Measurements from ENCODE around the gene KDF1.

The KDF1 gene

DNA sequence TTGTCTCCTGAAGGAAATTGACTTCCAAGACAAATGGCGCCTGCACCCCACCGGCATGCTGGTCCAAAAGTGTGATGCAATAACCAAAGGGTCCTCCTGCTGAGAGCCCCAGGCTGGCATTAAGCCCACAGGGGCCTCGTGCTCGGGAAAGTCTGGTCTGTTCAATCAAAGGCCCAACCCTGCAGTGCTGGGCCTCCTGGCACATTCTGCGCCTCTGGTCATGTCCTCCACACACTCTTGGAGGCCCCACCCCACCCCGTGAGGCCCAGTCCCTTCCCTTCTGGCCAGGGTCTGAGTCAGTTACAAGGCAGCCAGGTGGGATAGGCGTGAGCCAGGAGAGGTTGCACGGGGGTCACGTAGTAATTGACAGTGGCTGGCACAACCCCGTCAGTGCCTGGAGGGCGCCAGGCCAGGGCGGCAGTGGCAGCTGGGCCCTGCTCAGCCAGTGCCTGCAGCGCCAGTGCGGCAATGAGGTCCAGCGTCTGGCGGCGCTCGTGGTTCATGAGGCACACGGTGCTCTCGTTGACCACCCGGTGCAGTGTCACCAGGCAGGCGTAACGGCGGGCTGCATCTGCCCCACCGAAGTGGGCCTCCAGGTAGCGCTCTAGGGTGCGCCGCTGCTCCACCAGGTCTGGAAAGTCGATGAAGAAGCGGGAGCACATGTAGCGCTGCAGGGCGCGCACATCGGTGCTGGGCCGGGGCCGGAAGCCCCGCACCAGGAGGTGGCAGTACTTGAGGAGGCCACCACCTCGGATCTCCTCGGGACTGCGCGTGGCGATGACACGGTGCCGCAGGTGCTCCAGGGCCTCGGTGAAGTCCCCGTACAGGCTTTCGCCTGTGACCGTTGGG, 45.6 kb upstream of the KDF1 start:
- DNase-seq (ENCODE audit: extremely low read depth, insufficient read length) = no peak
- H3K4me3 ChIP-seq (replicated peaks; ENCODE audit: low read depth, low read length) = no peak overlapping the region
- no peak for TF ChIP-seq CTCF (IDR thresholded peaks at IDR 0.05; ENCODE audit: insufficient read depth, low read length, poor library complexity, severe bottlenecking)
- no peaks in the 10 kb centered on the region; the same call in 1 of the 2 replicates for H3K27me3 ChIP-seq (replicated peaks; ENCODE audit: control insufficient read depth, insufficient read depth, low read length)
- H3K36me3 ChIP-seq (ENCODE audit: control insufficient read depth, insufficient read depth, low read length) = no peaks in the 10 kb centered on the region

DNA sequence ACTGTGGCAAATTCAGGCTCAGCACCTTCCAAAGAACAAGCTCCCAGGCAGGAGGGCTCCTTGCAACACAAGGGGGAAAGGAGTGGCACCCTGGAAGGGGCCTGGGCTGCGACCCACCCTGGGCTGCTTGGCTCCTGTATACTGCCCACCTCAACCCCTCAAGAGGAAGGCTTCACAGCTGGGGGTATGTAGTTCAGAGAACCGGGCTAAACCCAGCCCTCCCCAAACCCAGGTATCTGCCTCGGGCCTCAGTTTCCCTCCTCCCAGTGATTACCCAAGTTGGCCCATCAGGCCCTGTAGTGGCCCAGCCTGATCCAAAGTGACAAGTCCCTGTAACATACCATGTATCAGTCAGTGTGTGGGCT, 44.9 kb upstream of the KDF1 start:
- no peaks in the 10 kb centered on the region for H3K36me3 ChIP-seq (ENCODE audit: control insufficient read depth, insufficient read depth, low read length)
- TF ChIP-seq CTCF (IDR thresholded peaks at IDR 0.05; ENCODE audit: insufficient read depth, low read length, poor library complexity, severe bottlenecking) = no peak
- no peaks in the 10 kb centered on the region for H3K27me3 ChIP-seq (replicated peaks; ENCODE audit: control insufficient read depth, insufficient read depth, low read length)
- no peak overlapping the region for H3K4me3 ChIP-seq (replicated peaks; ENCODE audit: low read depth, low read length)
- DNase-seq (ENCODE audit: extremely low read depth, insufficient read length) = no peak

- no peak for DNase-seq (ENCODE audit: extremely low read depth, insufficient read length)
- Histone ChIP-seq H3K36me3 (ENCODE audit: control insufficient read depth, insufficient read depth, low read length) (no peaks in the 10 kb centered on the region), H3K27me3 (replicated peaks; ENCODE audit: control insufficient read depth, insufficient read depth, low read length) (no peaks in the 10 kb centered on the region), H3K4me3 (replicated peaks; ENCODE audit: low read depth, low read length) (no peak overlapping the region)
- no peak for TF ChIP-seq CTCF (IDR thresholded peaks at IDR 0.05; ENCODE audit: insufficient read depth, low read length, poor library complexity, severe bottlenecking)
These were observed 44.4 kb upstream of the KDF1 start for GRCh38 chr1:27004471-27005165.

GRCh38 chr1:27003745-27004470, 43.6 kb upstream of the KDF1 start:
- no peaks in the 10 kb centered on the region for H3K36me3 ChIP-seq (ENCODE audit: control insufficient read depth, insufficient read depth, low read length)
- H3K4me3 ChIP-seq (replicated peaks; ENCODE audit: low read depth, low read length) = no peak overlapping the region
- TF ChIP-seq CTCF (IDR thresholded peaks at IDR 0.05; ENCODE audit: insufficient read depth, low read length, poor library complexity, severe bottlenecking) = no peak
- DNase-seq (ENCODE audit: extremely low read depth, insufficient read length) = no peak
- no peaks in the 10 kb centered on the region for H3K27me3 ChIP-seq (replicated peaks; ENCODE audit: control insufficient read depth, insufficient read depth, low read length)

- no peaks in the 10 kb centered on the region for H3K27me3 ChIP-seq (replicated peaks; ENCODE audit: control insufficient read depth, insufficient read depth, low read length)
- peak; percentile 44 for DNase-seq (ENCODE audit: extremely low read depth, insufficient read length)
- no peaks in the 10 kb centered on the region for H3K36me3 ChIP-seq (ENCODE audit: control insufficient read depth, insufficient read depth, low read length)
- no peak for TF ChIP-seq CTCF (IDR thresholded peaks at IDR 0.05; ENCODE audit: insufficient read depth, low read length, poor library complexity, severe bottlenecking)
- H3K4me3 ChIP-seq (replicated peaks; ENCODE audit: low read depth, low read length) = no peak overlapping the region
These were observed 41.5 kb upstream of the KDF1 start for GRCh38 chr1:27001570-27002360.
